Kidney (tissue), 14 donors: ENCODE results near the gene INPP4A. TPM values are rescaled to one million over a fixed set of nuclear protein-coding genes. Genes with fewer than 3 reads are reported as not detected.

ENCODE experiments used
- DNase-seq, 5 donors: peaks; one replicate each; pipeline ENCODE4 v3.0.0-alpha.2; 2013 to 2020
- FAIRE-seq: peaks from 2 replicates; lab custom pipeline; 2012; peaks lifted over from hg19 to GRCh38; lab: Jason Lieb, UNC
- H3K27ac ChIP-seq, 2 donors: one replicate each; pipeline ENCODE4 v1.7.0; 2013; ENCODE audit warnings: low read depth in 2 of 2, low read length in 2 of 2, inconsistent platforms in 1 of 2
- H3K27me3 ChIP-seq: one replicate; pipeline ENCODE4 v1.7.1; 2013; ENCODE audit warnings: low read length, inconsistent platforms; ENCODE audit not compliant: control insufficient read depth, insufficient read depth
- H3K36me3 ChIP-seq, 3 donors: one replicate each; pipeline versions ENCODE4 v1.7.0 to v1.7.1; 2013; ENCODE audit warnings: low read length in 3 of 3, control low read depth in 1 of 3, inconsistent platforms in 1 of 3; ENCODE audit not compliant: insufficient read depth in 3 of 3, control insufficient read depth in 2 of 3
- H3K4me1 ChIP-seq, 3 donors: one replicate each; pipeline versions ENCODE4 v1.7.0 to v1.7.1; 2013; ENCODE audit warnings: low read length in 3 of 3, inconsistent platforms in 1 of 3, low read depth in 1 of 3; ENCODE audit not compliant: control insufficient read depth in 2 of 3, insufficient read depth in 2 of 3
- H3K4me3 ChIP-seq, 3 donors: one replicate each; pipeline versions ENCODE4 v1.7.0 to v1.8.1; 2013; ENCODE audit warnings: low read length in 3 of 3, control low read depth in 1 of 3, inconsistent platforms in 1 of 3
- H3K9ac ChIP-seq, 3 donors: one replicate each; pipeline versions ENCODE4 v1.7.0 to v1.7.1; 2013; ENCODE audit warnings: low read length in 3 of 3, control low read depth in 1 of 3, inconsistent platforms in 1 of 3
- H3K9me3 ChIP-seq, 3 donors: one replicate each; pipeline versions ENCODE4 v1.7.0 to v1.7.1; 2013; ENCODE audit warnings: low read length in 3 of 3, control low read depth in 1 of 3, inconsistent platforms in 1 of 3; ENCODE audit not compliant: control insufficient read depth in 2 of 3, insufficient read depth in 1 of 3
- CTCF ChIP-seq: IDR thresholded peaks from 3 replicates; pipeline ENCODE4 v1.5.1; 2012; ENCODE audit warnings: mild to moderate bottlenecking, moderate library complexity, borderline replicate concordance; ENCODE audit not compliant: insufficient read depth; ENCODE audit errors: extremely low read depth
- intact Hi-C: fragments of 100-400 bp; cut with DNase I; formaldehyde crosslinking; loops from one replicate; pipeline ENCODE4 v1.11.1; 2022
- polyA plus RNA-seq: library from polyadenylated mRNA; stranded (reverse); fragments of 350-450 nt; fragmentation: Illumina TruSeq; extraction: RNeasy Lipid Tissue Mini Kit (QIAGEN cat#74804); gene quantifications from one replicate; pipeline ENCODE4 v1.2.3, GENCODE V29; 2014; ENCODE audit warnings: low read depth, low replicate concordance; ENCODE audit not compliant: insufficient read depth
- total RNA-seq: library from RNA; stranded (reverse); fragmentation: NEBNext Ultra II Directional; extraction: Animal tissue kit (Norgen Biotek cat#: 25700); gene quantifications from one replicate; pipeline ENCODE4 v1.2.1, GENCODE V29; 2021
- donor health status: control.
- donor health status: control.
- donor health status: control.
- donor health status: control.
- donor health status: control.
- donor health status: DM: yes; HTN: yes; CAD: no.
- donor health status: Normal renal cell carcinoma (clear cell type).

The INPP4A gene
- total and polyA plus RNA-seq, 2 donors from 2014 or later = 4.1 to 27.9 TPM

GRCh38 chr2:98422449-98422848 lies 22.2 kb upstream of the INPP4A start:
- TF ChIP-seq CTCF = no peak
- Histone ChIP-seq H3K4me3 (no peak overlapping the region), H3K4me1 (no peaks in the 10 kb centered on the region), H3K9me3 (no peaks in the 10 kb centered on the region), H3K36me3 (no peaks in the 10 kb centered on the region), H3K27ac (no peak overlapping the region), H3K27me3 (no peaks in the 10 kb centered on the region), H3K9ac (no peak overlapping the region)
- DNase-seq = no peak
- intact Hi-C loops = no loop called here
- no peak for FAIRE-seq

GRCh38 chr2:98426771-98427170 lies 17.9 kb upstream of the INPP4A start:
- H3K36me3 ChIP-seq = no peaks in the 10 kb centered on the region
- intact Hi-C loops = no loop called here
- no peak overlapping the region for H3K27ac ChIP-seq
- H3K9ac ChIP-seq = no peak overlapping the region
- DNase-seq (no peak), FAIRE-seq (no peak)
- no peak overlapping the region for H3K4me3 ChIP-seq
- TF ChIP-seq CTCF = no peak
- H3K9me3 ChIP-seq = no peaks in the 10 kb centered on the region
- no peaks in the 10 kb centered on the region for H3K4me1 ChIP-seq
- no peaks in the 10 kb centered on the region for H3K27me3 ChIP-seq

DNA sequence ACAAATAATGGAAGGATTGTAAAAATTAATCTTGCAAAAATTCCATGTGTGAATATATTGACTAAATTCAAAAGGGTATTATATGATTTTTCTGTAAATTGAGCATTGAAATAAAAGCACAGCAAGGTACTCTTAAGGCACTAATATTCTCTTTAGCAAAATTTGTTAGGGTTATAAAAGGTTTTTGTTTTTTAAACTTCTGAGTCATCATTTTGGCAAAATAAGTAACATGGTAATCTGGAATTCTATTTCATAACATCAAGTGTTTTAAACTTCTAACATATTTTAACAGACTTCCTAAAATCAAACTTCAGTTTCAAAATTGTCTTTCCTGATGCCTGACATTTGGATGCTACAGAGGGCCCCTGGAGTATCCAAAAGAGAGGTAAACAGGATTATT lies 12.5 kb upstream of the INPP4A start:
- Histone ChIP-seq H3K27ac (no peak overlapping the region), H3K36me3 (no peaks in the 10 kb centered on the region), H3K9ac (no peak overlapping the region), H3K27me3 (no peaks in the 10 kb centered on the region), H3K4me1 (no peaks in the 10 kb centered on the region), H3K4me3 (no peak overlapping the region), H3K9me3 (no peaks in the 10 kb centered on the region)
- intact Hi-C loops = no loop called here
- FAIRE-seq (no peak), DNase-seq (no peak)
- no peak for TF ChIP-seq CTCF

- Histone ChIP-seq H3K9me3 (no peaks in the 10 kb centered on the region), H3K36me3 (no peaks in the 10 kb centered on the region), H3K4me1 (no peaks in the 10 kb centered on the region), H3K9ac (no peak overlapping the region), H3K4me3 (no peak overlapping the region), H3K27ac (no peak overlapping the region), H3K27me3 (no peaks in the 10 kb centered on the region)
- DNase-seq (no peak), FAIRE-seq (no peak)
- intact Hi-C loops = no loop called here
- no peak for TF ChIP-seq CTCF
Measured at GRCh38 chr2:98433363-98433964, 11.2 kb upstream of the INPP4A start.
